GM20000 (cell line): ENCODE measurements around the gene AK2.

ENCODE experiments used
- DNase-seq: peaks from one replicate; pipeline ENCODE4 v3.0.0; 2012; ENCODE audit warnings: low spot score
- TF ChIP-seq, protein P1 (sequence below): IDR thresholded peaks from 2 replicates; pipeline ENCODE4 v1.5.1; 2012; ENCODE audit warnings: mild to moderate bottlenecking, control low read depth; ENCODE audit errors: extremely low read depth, missing control alignments

Gene AK2

DNA sequence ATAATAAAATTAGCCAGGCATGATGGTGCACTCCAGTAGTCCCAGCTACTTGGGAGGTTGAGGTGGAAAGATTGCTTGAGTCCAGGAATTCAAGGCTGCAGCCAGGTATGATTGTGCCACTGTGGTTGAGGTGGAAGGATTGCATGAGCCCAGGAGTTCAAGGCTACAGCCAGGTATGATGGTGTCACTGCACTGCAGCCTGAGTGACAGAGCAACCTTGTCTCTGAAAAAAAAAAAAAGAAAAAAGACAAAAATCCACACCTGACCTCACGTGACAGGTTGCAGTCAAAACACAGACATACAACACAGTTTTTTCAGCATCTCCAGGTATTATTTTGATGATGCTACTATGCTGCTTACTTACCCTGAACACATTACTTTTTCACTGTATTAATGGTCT, 4.3 kb upstream of the AK2 start:
- DNase-seq = no peak
- TF ChIP-seq, protein P1, sequence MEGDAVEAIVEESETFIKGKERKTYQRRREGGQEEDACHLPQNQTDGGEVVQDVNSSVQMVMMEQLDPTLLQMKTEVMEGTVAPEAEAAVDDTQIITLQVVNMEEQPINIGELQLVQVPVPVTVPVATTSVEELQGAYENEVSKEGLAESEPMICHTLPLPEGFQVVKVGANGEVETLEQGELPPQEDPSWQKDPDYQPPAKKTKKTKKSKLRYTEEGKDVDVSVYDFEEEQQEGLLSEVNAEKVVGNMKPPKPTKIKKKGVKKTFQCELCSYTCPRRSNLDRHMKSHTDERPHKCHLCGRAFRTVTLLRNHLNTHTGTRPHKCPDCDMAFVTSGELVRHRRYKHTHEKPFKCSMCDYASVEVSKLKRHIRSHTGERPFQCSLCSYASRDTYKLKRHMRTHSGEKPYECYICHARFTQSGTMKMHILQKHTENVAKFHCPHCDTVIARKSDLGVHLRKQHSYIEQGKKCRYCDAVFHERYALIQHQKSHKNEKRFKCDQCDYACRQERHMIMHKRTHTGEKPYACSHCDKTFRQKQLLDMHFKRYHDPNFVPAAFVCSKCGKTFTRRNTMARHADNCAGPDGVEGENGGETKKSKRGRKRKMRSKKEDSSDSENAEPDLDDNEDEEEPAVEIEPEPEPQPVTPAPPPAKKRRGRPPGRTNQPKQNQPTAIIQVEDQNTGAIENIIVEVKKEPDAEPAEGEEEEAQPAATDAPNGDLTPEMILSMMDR = no peak

DNA sequence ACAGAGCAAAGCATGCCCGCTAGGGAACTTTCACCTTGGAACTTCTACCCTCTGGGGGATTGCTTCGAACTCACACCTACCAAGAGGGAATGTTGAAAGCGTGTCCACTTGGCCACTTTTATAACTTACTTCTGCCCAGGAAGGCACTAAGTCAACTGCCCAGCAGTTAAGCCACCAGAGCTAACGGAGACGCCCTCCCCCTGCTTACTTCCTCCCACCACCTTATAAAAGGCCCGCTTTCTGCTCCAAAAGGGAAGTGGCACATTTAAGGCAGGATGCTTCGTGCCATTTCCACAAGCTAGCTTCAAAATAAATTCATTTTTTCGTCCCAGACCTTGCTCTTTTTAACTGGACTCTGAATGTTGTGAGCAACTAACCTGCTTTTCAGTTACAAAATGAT, 3.2 kb upstream of the AK2 start:
- TF ChIP-seq, protein P1 = no peak
- no peak for DNase-seq

DNA sequence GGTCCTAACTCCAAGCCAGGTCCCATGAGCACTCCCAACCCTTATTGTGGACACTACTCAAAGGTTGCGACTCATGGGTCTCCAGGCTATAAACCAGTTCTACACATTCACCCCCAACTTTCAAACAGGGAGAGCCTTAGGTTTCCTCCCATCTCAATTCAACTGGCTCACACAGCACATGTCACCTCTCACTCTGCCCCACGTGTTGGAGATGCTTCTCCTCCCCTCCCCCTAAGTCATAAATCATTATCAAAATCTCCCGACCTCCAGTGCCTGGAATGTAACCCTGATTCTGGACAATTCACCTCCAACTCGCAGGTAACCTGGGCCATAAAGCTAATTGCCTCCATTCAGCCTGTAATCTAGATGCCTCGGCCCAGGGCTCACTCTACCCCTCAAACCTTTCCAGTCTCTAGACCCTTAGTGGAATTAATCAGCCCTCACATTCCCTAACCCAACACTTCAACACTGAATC, 595 bp downstream of the AK2 start:
- TF ChIP-seq, protein P1 = no peak
- DNase-seq = no peak

DNA sequence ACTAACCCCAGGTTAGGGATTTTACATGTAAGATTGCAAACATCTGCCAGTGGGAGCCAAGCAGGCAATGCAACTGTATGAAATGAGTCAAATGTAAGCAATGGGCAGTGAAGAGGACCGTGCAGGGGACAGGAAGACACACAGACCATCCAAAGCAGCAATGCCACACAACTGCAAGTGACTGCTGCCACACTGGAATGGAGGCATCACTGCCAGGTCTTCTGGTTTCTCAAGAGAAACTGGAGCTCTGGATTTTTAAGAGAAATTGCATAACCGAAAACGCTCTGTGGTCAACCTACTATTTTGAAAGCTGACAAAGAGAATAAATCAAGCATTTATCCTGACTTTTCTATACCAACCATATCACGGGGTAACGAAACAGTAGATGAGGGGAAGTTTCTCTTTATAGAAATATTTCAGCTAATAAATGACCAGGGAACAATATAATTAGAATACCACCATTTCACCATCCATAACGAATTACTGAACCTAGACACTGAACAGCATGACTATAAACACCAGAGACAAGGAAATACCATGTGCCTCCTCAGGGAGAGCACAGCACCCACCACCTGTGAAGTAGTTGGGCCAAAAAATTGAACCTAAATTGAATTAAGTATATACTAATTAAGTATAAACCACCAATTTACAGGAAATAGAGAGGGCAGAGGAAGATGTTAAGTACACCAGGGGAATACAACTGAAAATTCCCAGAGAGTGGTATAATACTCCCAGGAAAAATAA, 4.4 kb downstream of the AK2 start:
- no peak for DNase-seq
- TF ChIP-seq, protein P1 = no peak

DNA sequence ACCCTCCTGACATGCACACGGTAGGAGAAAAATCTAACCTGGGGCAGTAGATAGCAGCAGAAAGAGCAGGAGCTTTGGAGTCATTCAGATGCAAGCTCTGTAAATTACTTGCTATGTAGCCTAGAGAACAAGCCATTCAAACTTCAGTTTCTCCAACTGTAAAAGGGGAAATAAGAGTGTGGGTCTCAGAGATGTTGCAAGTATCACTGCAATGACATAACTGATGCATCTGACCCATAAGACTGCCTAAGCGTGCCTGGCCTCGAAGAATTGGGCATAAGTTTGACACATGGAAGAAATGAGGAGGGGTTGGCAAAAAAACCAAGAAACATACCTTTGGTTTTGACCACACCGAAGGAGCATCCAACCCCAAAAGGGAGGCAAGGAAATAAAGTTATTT, 5.2 kb downstream of the AK2 start:
- DNase-seq = no peak
- TF ChIP-seq, protein P1 = no peak

DNA sequence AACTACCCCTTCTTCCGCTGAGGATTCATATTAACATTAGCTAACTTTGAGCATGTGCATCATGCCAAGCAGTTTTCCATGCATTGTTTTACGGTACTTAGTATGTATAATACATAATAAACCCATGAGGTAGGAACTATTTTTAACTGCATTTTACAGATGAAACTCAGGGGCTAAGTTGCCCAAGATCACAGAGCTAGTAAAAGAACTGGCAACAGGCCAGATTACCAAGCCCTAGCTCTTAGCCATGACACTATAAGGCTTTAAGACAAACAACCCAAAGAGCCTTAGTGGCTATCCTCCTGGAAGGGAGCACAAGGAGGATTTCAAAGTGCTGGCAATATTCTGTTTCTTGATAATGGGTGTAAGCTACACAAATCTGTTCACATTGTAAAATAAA, 6.1 kb downstream of the AK2 start:
- TF ChIP-seq, protein P1 = no peak
- no peak for DNase-seq

DNA sequence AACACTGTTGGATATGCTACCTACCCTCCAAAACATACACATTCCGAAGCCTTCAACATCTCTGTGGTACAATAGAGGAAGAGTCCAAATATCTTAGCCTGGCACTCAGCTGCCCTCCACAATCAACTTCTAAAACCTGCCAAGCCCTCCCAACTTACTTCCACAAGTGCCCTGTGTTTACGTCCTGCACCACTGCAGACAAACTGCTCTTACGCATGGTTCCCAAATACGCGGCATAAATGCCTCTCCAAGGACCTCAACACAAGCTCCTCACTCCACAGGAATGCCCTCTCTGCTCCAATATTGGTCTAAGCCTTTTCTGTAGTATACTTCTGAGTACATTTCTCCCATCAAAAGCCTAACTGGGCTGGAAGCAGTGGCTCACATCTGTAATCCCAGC, 6.8 kb downstream of the AK2 start:
- TF ChIP-seq, protein P1 = no peak
- DNase-seq = no peak
